PC-9 (cell line): ENCODE data around the gene COL21A1.

Experiments used
- CTCF ChIP-seq: fragments of 200-600 bp; sonication (generic); conservative IDR thresholded peaks from 2 replicates; pipeline ENCODE4 v1.6.1; 2017; ENCODE audit warnings: mixed run types, antibody characterized with exemption, mild to moderate bottlenecking, moderate library complexity
- EZH2 ChIP-seq: fragments of 200-600 bp; sonication (generic); IDR thresholded peaks from 2 replicates; pipeline ENCODE4 v1.8.0; 2017; ENCODE audit warnings: antibody characterized with exemption, low read depth

GRCh38 chr6:56176741-56177140 is 70.6 kb downstream of the COL21A1 start:
- TF ChIP-seq CTCF = no peak
- TF ChIP-seq EZH2 = no peak
